HG02840 (cell line): ENCODE data around the gene AMER2.

Source experiments
- ATAC-seq: cut with Tn5 transposase; IDR thresholded peaks from one replicate; pipeline ENCODE4 v1.9.1; 2021; ENCODE audit warnings: mild to moderate bottlenecking, moderate library complexity, moderate number of reproducible peaks; ENCODE audit not compliant: unreplicated experiment, low FRiP score

AMER2 gene

DNA sequence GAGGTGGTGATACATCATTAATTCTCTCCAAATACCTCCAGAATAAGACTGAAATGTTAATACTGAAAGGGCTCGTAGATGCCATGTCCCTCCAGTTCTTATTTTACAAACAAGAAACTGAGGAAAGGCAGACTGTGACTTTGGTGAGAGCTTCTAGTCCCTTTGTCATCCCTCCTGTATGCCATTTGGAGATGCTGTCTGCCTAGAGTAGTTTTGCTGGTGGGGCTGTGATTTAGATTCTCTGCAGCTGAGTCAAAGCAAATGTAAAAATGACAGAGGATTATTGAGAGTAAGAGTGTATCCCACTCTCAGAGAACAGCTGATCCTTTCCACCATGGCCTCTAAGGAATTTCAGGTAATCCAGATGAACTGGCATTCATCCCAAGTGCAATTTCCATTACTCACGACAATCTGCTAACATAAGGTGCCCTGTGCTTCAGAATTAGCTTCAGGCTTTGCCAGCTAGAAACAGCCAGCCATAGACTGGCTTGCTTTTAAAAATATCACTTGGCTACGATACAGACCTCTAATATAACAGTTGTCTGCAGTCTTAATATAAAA lies 59.3 kb downstream of the AMER2 start:
- ATAC-seq: no peak
